Measurements from ENCODE around the gene CHD6.

CHD6 gene

DNA sequence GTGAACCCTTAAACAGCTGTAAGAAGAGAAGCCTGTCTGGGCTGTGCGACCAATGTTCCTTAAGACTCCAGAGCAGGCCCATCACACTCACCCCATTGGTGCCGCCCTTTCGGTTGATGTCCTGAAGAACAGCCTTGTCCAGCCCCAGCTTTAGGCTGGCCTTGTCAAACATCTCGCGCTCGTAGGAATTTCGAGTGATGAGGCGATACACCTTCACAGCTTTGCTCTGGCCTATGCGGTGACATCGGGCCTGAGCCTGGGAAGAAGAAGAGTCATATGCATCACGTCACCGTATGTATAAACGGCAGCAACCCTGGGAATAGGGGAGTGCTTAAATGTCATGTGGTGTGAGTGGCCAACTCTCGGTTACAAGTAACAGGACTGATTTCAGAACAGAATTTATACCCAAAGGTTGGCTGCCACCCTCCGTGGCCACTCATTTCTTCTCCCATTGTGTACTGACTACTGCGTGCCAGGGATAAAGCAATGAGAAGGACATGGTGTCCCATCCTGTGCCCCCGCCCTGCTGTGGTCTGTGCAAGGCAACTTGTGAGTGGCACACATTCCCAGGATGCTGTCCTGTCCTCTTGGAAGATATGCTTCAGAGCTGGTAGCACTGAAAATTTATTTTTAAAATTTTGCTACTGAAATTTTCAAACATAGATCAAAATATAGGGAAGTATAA is 160.9 kb downstream of the CHD6 start:
- no peak for DNase-seq

GRCh38 chr20:41456351-41456750 is 161.8 kb downstream of the CHD6 start:
- no peak for DNase-seq

GRCh38 chr20:41454250-41454649 is 163.9 kb downstream of the CHD6 start:
- no peak for DNase-seq

- no peak for DNase-seq
These were observed 164.9 kb downstream of the CHD6 start for GRCh38 chr20:41453010-41453950.

DNA sequence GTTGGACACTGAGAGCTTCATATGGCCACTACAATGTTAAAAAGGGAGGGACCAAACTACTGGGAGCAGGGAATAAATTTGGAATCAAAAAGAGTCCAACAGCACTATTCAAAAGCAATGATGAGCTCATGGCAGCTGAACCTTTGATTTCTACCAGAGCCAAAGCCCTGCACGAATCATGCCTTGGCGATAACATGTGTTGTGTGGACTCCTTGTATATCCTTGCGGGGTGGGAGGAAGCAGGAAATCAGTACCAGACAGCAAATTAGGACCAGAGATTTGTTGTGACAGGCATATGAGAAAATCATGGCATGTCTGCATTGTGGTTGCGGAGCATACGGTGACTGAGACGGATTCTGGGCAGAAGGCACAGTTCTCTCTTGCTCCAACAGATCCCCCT is 166.0 kb downstream of the CHD6 start:
- DNase-seq: no peak

- DNase-seq: no peak
These were observed 171.2 kb downstream of the CHD6 start for GRCh38 chr20:41447006-41447405.

GRCh38 chr20:41446456-41446855 is 171.7 kb downstream of the CHD6 start:
- no peak for DNase-seq

- no peak for DNase-seq
These were observed 173.4 kb downstream of the CHD6 start for GRCh38 chr20:41444821-41445220.

- no peak for DNase-seq
These were observed 174.5 kb downstream of the CHD6 start for GRCh38 chr20:41443691-41444090.

- no peak for DNase-seq
These were observed 177.3 kb downstream of the CHD6 start for GRCh38 chr20:41440882-41441281.

DNA sequence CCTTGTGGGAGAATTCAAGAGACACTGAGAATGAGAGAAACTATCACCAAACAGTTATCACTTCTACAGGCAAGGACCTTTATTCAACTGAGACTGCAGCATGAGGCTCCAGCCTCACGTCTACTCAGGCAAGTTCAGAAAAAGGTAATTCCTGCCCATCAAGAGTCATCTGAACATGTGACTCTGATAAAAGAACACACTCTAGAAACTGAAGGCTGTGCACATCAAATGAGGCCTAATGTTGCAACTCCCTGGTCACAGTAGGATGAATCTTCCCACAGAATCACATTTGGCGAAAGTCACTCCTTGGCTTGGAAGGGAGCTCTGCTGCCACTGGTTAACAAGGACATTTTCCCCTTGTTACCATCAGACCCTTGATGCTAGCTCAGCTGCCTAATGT is 180.3 kb downstream of the CHD6 start:
- no peak for DNase-seq

DNA sequence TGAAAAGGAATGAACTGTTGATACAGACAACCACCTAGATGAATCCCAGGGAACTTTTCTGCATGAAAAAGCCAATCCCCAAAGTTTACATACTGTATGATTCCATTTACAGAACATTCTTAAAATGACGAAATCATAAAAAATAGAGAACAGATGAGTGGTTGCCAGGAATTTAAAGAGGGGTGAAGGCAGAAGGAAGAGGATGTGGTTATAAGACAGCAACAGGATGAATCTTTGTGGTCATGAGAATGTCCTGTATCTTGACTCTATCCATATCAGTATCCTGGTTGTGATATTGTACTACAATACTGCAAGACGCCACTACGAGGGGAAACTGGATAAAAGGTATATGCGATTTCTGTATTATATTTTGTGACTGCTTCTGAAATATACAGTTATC is 181.5 kb downstream of the CHD6 start:
- no peak for DNase-seq

- no peak for DNase-seq
These were observed 185.0 kb downstream of the CHD6 start for GRCh38 chr20:41433203-41433602.

GRCh38 chr20:41432746-41433145 is 185.4 kb downstream of the CHD6 start:
- no peak for DNase-seq

DNA sequence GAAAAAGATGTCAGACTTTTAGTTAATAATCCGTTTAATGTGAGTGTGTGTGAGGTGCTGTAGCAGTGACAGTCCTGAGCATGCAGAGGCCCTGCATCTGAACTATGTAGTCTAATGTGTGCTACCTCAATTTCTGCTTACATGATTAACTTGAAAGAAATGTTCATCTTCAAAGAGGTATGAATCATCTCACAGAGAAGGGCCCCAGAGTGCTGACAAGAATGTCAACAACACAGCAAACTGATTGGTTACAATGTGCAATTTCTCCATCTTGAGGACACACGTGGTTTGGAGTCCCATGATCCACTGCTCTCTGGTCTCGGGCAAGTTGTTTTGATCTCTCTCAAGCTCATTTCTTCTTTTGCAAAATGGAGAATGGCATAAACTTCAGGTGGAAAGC is 189.9 kb downstream of the CHD6 start:
- DNase-seq: no peak

- DNase-seq: no peak
These were observed 190.3 kb downstream of the CHD6 start for GRCh38 chr20:41427833-41428232.

DNA sequence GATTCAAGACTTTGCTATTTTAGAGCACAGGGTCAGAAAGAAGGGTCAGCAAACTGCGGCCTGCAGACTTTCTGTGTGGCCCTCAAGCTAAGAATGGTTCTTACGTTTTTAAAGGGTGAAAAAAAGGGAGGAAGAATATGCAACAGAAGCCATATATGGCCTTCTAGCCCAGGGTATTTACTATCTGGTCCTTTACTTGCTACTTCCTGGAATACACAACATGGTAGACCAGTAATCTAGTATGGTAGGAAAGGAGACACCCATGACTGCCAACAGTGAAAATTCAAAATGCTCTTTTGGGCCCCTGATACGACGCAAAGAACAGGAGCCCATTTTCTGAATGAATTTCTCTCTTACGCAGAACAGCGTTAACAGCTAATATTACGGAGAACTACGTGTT is 191.2 kb downstream of the CHD6 start:
- DNase-seq: no peak

GRCh38 chr20:41426086-41426830 is 191.9 kb downstream of the CHD6 start:
- no peak for DNase-seq

- DNase-seq: no peak
These were observed 192.8 kb downstream of the CHD6 start for GRCh38 chr20:41425180-41425884.

DNA sequence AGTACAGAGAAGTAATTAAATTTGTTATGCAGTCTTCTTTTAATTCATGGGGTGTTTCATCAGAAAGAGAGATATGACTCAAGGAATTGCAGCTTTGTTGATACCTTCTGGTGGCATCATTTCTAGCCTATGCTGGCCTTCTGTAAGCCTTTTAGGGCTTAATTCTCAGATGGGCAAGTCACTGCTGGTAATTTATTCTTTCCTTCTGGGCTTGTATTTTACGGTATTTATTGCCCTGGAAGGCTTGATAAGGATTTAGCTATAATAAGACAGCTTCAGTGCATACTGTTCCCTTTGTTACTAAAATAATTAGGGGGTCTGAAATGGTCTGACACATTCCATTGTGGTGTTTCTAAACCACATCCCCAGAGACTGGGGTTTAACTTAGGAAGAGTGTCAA is 193.6 kb downstream of the CHD6 start:
- no peak for DNase-seq

DNA sequence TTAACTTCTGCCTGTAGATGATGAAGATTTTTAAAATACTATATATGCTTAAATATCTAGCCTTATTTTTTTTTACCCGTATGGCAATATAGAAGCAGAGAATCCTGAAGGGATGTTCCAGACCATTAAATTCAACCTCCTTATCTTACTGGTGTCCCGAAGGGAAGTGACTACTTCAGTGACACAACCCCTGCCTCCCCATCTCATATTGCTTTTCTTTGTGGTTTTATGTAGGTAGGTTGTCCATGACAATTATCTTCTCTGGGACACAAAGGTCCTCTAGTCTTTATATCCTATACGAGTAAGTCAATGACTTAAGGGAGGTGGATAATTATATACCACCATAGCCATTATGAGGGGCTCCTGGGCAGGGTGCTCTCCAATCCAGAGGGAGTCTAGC is 194.2 kb downstream of the CHD6 start:
- DNase-seq: no peak

DNA sequence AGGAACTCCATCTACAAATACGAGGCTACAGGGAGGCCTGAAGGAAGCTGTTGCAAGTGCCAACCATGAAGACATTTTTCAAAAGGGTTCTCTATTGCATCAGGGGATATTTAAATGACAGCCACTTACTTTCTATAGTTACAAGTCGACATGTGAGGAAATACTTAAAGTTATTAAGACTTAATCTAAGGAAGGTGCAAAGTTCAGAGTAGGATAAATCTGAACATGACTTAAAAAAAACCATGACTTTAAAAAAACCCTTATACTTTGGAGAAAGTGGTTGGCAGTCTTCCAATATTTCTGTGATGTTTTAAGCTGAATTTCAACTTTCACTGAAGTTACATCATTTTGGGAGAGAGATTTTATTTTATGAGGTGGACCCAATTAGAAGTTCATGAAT is 195.2 kb downstream of the CHD6 start:
- no peak for DNase-seq

GRCh38 chr20:41418739-41419293 is 199.4 kb downstream of the CHD6 start:
- DNase-seq: no peak
